Astrocyte of the cerebellum (primary cell): ENCODE results near the gene PRICKLE2.

ENCODE experiments used
- DNase-seq: peaks from one replicate; pipeline ENCODE4 v3.0.0-alpha.2; 2011; ENCODE audit warnings: low read depth
- H3K4me3 ChIP-seq: 2 replicates; pipeline ENCODE4 v1.5.1; 2011; ENCODE audit warnings: mild to moderate bottlenecking, low read depth, low read length, moderate library complexity
- in situ Hi-C: cut with HindIII; loops from 2 replicates; pipeline ENCODE4 v1.10.0; 2017; ENCODE audit warnings: low sequenced_read_pairs
- TF ChIP-seq, protein P1 (sequence below): IDR thresholded peaks from 2 replicates; pipeline ENCODE4 v1.5.1; 2012; ENCODE audit warnings: low read length, low read depth, moderate library complexity, mild to moderate bottlenecking; ENCODE audit errors: missing control alignments

The PRICKLE2 gene

GRCh38 chr3:64148955-64149653, 76.2 kb downstream of the PRICKLE2 start:
- H3K4me3 ChIP-seq = no peak overlapping the region
- in situ Hi-C loops = no loop called here
- TF ChIP-seq, protein P1, sequence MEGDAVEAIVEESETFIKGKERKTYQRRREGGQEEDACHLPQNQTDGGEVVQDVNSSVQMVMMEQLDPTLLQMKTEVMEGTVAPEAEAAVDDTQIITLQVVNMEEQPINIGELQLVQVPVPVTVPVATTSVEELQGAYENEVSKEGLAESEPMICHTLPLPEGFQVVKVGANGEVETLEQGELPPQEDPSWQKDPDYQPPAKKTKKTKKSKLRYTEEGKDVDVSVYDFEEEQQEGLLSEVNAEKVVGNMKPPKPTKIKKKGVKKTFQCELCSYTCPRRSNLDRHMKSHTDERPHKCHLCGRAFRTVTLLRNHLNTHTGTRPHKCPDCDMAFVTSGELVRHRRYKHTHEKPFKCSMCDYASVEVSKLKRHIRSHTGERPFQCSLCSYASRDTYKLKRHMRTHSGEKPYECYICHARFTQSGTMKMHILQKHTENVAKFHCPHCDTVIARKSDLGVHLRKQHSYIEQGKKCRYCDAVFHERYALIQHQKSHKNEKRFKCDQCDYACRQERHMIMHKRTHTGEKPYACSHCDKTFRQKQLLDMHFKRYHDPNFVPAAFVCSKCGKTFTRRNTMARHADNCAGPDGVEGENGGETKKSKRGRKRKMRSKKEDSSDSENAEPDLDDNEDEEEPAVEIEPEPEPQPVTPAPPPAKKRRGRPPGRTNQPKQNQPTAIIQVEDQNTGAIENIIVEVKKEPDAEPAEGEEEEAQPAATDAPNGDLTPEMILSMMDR = no peak
- DNase-seq = no peak

DNA sequence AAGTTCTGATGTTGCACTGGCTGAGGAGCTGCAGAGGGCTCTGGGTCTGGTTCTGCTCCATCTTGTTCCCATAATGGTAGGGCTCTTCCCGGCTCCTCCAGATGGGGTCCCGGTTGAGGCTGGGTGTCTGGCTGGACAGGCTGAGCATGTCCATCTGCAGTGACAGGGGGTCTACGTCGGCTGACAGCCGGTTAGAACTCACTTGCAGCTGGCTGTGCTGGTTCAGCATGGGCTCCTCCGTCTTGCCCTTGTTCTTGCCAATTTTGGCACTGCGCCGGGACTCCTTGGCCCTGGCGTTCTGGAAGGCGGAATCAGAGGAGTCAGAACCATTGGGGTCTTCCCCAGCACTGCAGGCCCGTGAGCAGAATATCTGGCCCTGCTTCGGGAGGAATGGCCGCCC, 78.1 kb downstream of the PRICKLE2 start:
- TF ChIP-seq, protein P1 = no peak
- no peak for DNase-seq
- in situ Hi-C loops = no loop called here
- no peak overlapping the region for H3K4me3 ChIP-seq

- TF ChIP-seq, protein P1 = no peak
- in situ Hi-C loops = no loop called here
- DNase-seq = no peak
- H3K4me3 ChIP-seq = no peak overlapping the region
Measured at GRCh38 chr3:64145438-64145837, 79.8 kb downstream of the PRICKLE2 start.

GRCh38 chr3:64144241-64144900, 80.9 kb downstream of the PRICKLE2 start:
- no peak for DNase-seq
- no peak overlapping the region for H3K4me3 ChIP-seq
- in situ Hi-C loops = no loop called here
- TF ChIP-seq, protein P1 = no peak

- in situ Hi-C loops = no loop called here
- DNase-seq = peak; percentile 18
- no peak overlapping the region for H3K4me3 ChIP-seq
- TF ChIP-seq, protein P1 = no peak
Measured at GRCh38 chr3:64143409-64144130, 81.7 kb downstream of the PRICKLE2 start.

GRCh38 chr3:64141476-64141875, 83.8 kb downstream of the PRICKLE2 start:
- in situ Hi-C loops = no loop called here
- no peak overlapping the region for H3K4me3 ChIP-seq
- TF ChIP-seq, protein P1 = no peak
- DNase-seq = no peak
